HUDEP-2 (cell line): ENCODE data around the gene S1PR2.
A peak's percentile ranks its signal among the peaks of the same experiment; 100 is the strongest.

Experiments
- DNase-seq, 76 experiments: peaks; one replicate each; lab custom pipeline; 2025; ENCODE audit not compliant: unreplicated experiment in 76 of 76; lab: John Stamatoyannopoulos, UW

S1PR2 gene, protein sequence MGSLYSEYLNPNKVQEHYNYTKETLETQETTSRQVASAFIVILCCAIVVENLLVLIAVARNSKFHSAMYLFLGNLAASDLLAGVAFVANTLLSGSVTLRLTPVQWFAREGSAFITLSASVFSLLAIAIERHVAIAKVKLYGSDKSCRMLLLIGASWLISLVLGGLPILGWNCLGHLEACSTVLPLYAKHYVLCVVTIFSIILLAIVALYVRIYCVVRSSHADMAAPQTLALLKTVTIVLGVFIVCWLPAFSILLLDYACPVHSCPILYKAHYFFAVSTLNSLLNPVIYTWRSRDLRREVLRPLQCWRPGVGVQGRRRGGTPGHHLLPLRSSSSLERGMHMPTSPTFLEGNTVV

DNA sequence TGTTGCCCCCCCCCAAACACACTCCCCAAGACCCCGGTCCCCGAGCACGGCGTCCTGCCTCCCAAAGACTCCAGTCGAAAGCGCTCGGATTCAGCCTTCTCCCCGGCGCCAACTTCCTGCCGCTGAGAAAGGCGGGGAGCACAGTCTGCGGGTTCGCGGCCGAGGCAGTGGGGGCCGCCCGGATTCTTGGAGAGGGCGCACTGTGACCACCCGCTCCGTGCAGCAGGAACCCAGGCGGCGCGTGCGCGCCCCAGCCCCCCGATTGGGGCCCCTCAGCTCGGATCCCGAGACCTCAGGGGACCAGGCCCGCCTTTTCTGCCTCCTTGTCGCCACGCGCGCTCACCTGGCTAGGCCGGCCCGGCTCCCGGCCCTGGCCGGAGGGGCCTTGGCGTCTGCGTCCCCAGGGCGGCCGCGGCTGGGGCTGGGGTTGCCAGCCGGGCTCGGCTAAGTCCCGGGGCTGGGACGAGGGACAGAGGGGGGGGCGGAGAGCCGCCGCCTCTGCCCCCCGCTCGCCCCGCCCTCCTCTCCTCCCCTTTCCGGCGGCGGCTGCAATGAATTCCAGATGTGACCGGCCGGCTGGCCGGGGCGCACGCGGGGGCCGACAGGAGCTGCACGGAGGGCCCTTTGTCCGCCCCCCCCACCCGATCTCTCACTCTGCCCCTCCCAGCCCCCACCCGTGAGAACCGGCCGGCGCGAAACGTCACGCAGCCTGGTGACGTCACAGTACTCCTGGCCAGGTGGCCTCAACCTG, at the start of gene S1PR2:
Gene S1PR2, minus strand, starts transcription at position 471 of the 751 bp plus-strand sequence. CDS start 6,426 bp downstream, outside the sequence.
- DNase-seq: peak in 45 of 76 experiments; percentile 9 to 76 (median 49)

DNA sequence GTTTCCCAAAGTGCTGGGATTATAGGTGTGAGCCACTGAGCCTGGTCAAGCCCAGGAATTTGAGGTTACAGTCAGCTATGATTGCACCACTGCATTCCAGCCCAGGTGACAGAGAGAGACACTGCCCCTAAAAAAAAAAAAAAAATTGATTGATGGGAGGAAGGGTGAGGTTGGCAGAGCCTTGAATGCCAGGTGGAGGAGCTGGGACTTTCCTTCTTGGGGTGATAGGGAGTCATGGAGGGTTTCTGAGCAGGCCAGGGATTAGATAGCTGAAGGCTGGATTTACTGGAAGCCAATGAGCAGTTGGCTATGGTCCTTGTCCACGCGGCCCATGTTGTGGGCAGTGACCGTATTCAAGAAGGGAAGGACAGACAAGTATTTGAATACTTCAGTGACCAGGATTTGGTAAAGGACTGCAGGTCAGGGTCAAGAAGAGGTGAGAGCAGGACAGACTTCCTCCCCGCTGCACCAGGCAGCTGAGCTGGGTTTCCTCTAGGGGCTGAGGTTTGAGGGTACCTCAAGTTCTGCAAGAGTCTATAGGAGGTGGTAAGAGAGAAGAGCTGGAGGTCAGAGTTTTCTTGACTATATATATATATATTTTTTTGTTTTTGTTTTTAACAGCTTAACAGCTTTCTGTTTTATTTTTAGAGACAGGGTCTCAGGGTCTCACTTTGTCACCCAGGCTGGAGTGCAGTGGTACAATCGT, 48.8 kb upstream of the S1PR2 start:
- no peak for DNase-seq

DNA sequence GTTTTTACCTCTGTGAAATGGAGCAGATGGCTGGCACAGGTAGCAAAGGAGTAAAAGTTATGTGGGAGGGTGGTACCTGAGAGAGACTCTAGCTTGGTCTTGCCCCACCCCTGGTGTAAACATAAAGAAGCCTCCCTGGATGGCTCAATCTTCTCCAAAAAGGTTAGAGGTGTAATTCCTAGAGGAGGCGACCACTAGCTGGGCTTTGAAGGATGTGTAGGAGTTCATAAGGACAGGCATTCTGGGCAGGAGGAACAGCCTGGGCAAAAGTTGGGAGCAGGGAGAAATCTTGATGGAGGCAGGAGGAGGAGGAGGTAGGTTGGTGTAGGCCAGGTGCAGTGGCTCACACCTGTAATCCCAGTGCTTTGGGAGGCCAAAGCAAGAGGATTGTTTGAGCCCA, 47.8 kb upstream of the S1PR2 start:
- DNase-seq: no peak

DNA sequence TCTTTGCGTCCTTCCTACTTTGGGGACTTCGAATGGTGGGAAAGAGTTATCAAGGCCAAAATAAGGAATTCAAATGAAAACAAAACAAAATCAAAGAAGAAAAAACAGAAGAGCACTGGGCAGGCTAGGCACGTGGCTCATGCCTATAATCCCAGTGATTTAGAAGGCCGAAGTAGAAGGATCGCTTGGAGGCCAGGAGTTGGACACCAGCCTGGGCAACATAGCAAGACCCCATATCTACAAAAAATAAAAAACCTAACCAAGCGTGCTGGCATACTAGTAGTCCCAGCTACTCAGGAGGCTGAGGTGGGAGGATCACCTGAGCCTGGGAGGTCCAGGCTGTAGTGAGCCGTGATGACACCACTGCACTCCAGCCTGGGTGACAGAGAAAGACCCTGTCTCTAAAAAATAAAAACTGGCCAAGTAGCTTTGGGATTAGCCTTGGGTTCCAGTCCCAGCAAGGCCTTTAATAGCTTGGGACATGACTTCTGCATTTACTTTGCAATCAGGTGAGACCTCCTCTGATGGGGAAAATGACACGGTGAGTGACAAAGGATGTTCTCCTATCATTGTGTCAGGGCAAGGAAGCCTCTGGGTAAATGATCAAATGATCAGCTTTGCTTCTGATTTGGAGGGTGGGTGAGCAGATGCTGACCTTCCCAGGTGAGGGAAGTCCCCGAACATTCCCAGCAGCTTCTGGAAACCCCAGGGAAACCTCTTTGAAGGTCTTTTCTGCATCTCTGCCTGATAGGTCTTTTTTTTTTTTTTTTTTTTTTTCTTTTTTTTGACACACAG, 46.9 kb upstream of the S1PR2 start:
- DNase-seq: no peak

DNA sequence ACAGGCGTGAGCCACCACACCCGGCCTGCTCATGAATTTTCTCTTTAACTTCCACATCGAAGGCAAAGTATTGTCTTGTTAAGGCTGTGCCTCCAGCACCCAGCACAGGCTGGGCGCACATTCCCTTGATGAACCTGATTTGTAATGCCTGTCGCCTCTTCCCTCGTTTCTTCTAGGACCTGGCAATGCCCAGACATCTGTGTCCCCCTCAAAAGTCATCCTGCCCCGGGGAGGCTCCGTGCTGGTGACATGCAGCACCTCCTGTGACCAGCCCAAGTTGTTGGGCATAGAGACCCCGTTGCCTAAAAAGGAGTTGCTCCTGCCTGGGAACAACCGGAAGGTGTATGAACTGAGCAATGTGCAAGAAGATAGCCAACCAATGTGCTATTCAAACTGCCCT, 43.5 kb upstream of the S1PR2 start:
- DNase-seq: no peak

DNA sequence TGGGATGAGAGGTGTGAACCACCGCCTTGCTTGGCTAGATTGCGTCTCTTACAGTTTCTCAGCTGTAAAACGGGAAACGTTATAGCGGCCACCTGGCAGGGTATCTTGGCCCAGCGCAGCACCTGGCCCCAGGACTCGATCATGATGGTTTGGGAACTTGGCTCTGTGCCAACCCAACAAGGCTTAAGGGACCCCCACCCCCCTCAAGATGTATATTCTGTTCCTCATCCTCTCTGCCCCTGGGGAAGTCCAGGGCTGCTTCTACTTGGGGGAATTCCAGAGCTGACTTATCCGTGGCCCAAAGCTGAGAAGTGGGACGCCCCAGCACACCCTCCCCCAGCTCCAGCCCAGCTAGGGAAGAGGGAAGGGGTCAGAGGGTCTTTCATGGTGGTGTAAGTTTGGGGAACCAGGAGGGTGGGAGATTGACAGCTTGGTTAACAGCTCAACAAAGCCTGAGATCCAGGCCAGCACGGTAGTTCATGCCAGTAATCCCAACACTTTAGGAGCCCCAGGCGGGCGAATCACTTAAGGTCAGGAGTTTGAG, 40.5 kb upstream of the S1PR2 start:
- DNase-seq: peak in 2 of 76 experiments; percentile 18 to 27

DNA sequence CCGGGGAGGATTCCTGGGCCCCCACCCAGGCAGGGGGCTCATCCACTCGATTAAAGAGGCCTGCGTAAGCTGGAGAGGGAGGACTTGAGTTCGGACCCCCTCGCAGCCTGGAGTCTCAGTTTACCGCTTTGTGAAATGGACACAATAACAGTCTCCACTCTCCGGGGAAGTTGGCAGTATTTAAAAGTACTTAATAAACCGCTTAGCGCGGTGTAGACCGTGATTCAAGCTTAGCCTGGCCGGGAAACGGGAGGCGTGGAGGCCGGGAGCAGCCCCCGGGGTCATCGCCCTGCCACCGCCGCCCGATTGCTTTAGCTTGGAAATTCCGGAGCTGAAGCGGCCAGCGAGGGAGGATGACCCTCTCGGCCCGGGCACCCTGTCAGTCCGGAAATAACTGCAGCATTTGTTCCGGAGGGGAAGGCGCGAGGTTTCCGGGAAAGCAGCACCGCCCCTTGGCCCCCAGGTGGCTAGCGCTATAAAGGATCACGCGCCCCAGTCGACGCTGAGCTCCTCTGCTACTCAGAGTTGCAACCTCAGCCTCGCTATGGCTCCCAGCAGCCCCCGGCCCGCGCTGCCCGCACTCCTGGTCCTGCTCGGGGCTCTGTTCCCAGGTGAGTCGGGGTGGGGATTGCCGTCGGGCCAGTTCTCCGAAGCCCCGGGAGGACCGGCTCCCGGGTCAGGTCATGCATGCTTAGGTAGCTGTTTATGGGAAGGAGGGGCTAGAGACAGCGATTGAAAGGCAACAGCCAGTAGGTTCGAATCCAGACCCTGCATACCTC, 39.7 kb upstream of the S1PR2 start, which contains the start of gene ICAM1:
Gene ICAM1, plus strand, starts transcription at position 505 of the 779 bp plus-strand sequence. Its CDS starts 40 bp downstream, at position 545.
- DNase-seq: peak in 66 of 76 experiments; percentile 19 to 85 (median 65)

DNA sequence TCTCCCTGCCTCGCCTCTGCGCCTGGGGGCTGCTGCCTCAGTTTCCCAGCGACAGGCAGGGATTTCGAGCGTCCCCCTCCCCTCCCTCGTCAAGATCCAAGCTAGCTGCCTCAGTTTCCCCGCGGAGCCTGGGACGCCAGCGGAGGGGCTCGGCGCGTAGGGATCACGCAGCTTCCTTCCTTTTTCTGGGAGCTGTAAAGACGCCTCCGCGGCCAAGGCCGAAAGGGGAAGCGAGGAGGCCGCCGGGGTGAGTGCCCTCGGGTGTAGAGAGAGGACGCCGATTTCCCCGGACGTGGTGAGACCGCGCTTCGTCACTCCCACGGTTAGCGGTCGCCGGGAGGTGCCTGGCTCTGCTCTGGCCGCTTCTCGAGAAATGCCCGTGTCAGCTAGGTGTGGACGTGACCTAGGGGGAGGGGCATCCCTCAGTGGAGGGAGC, 39.1 kb upstream of the S1PR2 start:
- peak in 47 of 76 experiments; percentile 12 to 64 (median 44) for DNase-seq

DNA sequence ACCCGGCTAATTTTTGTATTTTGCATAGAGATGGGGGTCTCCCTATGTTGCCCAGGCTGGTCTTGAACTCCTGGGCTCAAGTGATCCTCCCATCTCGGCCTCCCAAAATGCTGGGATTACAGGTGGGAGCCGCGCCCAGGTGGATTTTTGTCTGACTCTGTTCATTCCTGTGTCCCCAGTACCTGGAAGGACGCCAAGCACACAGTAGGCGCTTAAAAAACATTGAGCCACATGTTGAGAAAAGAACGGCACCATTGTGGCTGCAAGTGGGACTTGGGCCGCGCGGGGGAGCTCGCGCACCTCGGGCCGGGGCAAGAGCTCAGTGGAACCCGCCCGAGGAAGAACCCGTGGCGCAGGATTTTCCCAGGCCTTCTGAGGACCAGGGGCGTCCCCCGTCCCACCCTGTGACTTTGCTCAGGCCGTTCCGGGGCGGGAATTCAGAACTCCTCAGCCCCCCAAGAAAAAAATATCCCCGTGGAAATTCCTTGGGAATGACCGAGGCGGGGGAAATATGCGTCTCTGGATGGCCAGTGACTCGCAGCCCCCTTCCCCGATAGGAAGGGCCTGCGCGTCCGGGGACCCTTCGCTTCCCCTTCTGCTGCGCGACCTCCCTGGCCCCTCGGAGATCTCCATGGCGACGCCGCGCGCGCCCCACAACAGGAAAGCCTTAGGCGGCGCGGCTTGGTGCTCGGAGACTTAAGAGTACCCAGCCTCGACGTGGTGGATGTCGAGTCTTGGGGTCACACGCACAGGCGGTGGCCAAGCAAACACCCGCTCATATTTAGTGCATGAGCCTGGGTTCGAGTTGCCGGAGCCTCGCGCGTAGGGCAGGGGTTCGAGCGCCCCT, 38.4 kb upstream of the S1PR2 start:
- peak in 72 of 76 experiments; percentile 44 to 94 (median 85) for DNase-seq

DNA sequence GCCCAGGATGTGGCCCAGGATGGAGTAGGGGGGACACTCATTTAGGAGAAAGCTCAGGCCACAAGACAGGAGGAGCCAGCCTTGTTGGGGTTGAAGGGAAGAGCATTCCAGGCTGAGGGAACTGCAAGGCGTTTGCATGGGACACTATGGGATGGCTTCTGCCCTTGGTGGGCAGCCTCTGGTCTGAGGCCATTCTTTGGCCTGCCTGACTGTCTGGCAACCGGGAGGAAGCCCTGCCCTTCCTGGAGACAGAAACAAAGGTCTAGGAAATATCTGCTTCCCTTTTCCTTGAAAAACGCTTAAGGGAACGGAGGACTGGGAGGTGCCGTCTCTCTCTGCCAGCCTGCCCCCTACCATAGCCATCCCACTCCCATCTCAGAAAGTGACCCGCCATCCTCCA, 36.9 kb upstream of the S1PR2 start:
- no peak for DNase-seq

DNA sequence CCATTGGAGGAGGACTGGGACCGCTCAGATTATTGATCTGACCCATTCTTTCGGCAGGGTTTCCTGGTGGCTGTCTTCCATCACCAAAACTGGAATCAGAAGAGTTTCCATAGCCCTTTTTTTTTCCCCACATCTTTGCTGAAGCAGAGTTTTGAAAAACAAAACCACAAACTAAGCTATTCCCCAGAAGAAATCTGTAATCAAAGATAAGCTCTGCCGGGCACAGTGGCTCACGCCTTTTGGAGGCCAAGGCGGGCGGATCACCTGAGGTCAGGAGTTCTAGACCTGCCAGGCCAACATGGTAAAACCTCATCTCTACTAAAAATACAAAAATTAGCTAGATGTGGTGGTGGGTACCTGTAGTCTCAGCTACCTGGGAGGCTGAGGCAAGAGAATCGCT, 35.6 kb upstream of the S1PR2 start:
- DNase-seq: peak in 2 of 76 experiments; percentile 4 to 14

DNA sequence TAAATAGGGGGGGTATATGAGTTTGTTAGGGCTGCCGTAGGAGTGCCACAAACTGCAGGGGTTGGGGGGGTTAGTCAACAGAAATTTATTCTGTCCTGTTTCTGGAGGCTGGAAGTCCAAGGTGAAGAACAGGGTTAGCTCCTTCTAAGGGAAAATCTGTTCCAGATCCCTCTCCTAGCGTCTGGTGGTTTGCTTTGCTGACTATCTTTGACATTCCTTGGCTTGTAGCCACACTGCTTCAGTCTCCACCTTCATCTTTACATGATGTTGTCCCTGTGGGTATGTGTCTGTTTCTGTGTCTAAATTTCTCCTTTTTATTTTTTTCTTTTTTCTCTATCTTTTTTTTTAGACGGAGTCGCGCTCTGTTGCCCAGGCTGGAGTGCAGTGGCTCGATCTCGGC, 31.6 kb upstream of the S1PR2 start:
- no peak for DNase-seq

DNA sequence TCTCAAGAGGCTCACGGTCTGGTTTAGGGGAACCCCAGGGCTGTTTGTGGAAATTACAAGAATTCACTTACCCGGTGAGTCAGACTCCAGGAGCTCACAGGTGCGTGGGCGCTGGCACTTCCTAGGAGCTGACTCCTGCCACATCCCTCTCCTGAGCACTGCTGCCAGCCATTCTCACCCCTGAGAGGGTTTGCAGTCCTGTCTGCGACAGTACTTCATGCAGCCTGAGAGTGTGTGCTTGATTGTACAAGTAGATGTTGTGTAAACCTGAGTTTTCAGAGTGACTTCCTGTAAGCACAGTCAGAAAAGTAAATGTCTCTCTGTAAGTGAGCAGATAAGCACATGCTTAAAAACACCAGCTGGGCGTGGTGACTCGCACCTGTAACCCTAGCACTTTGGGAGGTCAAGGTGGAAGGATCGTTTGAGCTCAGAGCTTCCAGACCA, 29.0 kb upstream of the S1PR2 start:
- DNase-seq: no peak

DNA sequence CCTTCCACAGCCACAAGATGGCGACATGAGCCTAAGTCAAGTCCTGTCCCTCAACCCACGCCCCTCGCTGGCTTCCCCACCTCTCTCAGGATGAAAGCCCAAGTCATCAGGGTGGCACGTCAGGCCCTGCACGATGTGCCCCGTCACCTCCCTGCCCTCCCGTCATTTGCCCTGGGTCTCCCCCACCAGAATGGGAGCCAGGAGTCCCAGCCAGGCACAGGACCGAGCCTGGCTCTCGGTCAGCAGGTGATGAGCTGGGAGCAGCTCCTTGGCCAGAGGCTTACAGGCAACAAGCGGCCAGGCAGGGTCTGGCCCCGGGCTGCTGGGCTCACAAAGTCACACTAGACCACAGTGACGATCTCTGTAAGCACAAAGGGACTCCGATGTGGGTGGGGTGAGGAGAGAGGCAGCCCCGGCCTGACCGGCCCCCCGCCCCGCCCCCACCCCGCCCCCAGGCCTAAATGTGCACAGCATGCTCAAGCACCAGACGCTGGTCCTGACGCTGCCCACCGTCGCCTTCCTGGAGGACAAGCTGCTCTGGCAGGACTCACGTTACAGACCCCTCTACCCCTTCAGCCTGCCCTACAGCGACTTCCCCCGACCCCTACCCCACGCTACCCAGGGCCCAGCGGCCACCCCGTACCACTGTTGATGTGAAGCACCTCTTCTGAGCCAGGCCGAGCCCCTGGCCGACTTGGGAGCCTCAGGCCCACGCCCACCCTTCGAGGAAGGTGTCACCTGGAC, 28.2 kb upstream of the S1PR2 start:
- DNase-seq: peak in 72 of 76 experiments; percentile 46 to 92 (median 81)

DNA sequence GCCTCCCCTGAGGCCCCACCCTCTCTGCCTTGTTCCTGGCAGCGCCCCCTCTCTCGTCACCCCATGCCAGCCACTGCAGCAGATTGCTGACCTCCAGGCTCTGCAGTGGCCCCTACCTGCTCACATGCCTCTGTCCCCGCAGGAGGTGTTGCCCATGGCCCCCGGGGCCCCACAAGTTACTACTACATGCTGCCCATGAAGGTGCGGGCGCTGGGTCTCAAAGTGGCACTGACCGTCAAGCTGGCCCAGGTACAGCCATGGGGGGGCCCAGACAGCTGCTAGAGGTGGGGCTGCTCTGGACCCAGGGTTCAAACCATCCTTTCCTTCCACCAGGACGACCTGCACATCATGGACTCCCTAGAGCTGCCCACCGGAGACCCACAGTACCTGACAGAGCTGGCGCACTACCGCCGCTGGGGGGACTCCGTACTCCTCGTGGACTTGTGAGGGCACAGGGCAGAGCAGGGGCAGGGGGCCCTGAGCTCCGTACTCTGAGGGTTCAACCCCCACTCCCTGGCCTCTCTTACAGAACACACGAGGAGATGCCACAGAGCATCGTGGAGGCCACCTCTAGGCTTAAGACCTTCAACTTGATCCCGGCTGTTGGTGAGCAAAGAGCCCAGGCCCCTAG, 27.1 kb upstream of the S1PR2 start:
- DNase-seq: no peak

DNA sequence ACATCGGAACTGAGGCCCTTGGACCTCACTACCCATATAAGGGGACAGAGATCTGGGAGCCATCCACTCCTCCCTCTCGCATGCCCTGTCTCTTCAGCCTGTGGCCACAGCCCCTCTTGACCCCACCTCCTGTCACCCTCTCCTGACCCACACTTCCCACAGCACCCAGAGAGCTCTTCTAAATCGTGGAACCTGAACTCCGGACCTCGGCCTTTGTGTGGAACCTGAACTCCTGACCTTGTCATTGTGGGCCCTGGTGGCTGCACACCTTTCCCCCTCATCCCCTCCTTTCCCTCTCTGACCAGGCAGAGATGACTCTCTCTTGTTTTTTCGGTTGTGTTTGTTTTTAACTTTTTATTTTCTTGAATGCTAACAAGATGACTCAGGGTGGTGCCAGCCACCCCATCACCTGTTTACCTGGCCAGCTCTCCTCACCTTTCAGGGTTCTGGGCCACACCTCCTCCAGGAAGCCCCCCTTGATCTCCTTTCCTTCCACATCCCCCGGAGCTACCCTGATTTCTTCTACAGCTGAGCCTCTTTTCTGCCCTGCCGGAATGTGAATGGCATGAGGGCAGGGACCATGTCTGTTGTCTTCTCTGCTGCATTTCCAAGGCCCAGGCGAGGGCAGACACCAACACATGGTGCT, 26.0 kb upstream of the S1PR2 start:
- DNase-seq: no peak

DNA sequence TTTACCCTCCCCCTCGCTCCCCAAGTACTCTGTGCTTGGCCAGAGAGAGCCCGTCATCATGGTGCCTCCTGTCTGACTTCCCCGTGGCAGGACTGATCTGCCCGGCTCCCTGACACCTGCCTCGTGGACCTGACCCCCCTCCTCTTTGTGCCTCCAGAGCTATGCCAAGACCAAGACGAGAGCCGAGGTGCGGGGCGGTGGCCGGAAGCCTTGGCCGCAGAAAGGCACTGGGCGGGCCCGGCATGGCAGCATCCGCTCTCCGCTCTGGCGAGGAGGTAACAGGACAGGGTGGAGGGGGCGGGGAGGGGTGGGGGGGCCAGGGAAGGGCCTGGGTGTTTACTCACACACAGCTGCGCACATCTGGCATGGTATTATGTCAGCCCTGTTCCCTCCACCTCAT, 25.4 kb upstream of the S1PR2 start:
- no peak for DNase-seq
